ENCODE measurements around the gene ZBTB7A. TPM values are rescaled to one million over a fixed set of nuclear protein-coding genes. Genes with fewer than 3 reads are reported as not detected.

The ZBTB7A gene
- total RNA-seq, 1 donor from 2014 or later = 21.0 TPM

DNA sequence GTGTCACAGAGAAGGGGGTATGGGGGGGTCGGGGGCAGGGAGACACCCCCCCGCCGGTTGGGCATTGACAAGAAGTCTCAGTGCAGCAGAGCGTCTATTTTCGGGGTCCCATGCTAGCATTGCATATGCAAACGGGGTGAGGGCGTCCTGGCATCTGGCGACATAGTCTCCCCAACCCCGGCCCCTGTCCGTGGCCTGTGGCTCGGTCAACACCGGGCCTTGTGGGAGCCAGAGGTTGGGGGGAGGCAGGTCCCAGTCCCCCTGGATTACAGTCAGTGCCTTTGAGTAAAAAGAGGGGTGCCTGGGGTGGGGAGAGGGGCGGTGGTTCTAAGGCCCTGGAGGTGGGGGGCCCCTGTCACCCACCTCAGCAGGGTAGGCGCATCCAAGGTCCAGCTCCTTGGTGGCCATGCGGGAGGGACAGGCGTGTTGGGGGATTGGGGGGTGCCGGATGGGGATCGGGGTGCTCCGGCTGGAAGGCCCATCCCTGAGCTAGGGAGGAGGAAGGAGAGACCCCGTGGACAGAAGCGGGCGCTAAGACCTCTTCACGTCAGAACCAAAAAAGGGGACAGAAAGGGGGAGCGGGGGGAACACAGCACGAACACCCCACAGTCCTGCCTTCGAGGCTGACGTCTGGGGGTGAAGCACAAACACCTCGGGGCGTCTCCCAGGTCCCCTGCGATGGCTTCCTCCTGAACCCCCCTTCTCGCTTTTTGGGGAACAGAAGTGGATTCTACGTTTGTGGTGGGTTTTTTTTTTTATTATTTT lies 20.9 kb downstream of the ZBTB7A start:
- DNase-seq (ENCODE audit: extremely low spot score, unreplicated experiment) = no peak
- no peak overlapping the region for H3K4me3 Mint-ChIP-seq
- peaks cover 13% of the 10 kb centered on the region for H3K36me3 Mint-ChIP-seq
- H3K27ac Mint-ChIP-seq = no peak overlapping the region
- no peaks in the 10 kb centered on the region for H3K9me3 Mint-ChIP-seq
- H3K27me3 Mint-ChIP-seq = no peaks in the 10 kb centered on the region
- TF ChIP-seq, protein P1, sequence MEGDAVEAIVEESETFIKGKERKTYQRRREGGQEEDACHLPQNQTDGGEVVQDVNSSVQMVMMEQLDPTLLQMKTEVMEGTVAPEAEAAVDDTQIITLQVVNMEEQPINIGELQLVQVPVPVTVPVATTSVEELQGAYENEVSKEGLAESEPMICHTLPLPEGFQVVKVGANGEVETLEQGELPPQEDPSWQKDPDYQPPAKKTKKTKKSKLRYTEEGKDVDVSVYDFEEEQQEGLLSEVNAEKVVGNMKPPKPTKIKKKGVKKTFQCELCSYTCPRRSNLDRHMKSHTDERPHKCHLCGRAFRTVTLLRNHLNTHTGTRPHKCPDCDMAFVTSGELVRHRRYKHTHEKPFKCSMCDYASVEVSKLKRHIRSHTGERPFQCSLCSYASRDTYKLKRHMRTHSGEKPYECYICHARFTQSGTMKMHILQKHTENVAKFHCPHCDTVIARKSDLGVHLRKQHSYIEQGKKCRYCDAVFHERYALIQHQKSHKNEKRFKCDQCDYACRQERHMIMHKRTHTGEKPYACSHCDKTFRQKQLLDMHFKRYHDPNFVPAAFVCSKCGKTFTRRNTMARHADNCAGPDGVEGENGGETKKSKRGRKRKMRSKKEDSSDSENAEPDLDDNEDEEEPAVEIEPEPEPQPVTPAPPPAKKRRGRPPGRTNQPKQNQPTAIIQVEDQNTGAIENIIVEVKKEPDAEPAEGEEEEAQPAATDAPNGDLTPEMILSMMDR (conservative IDR thresholded peaks at IDR 0.05) = no peak
- peaks cover 5% of the 10 kb centered on the region for H3K4me1 Mint-ChIP-seq (ENCODE audit: unreplicated experiment)

DNA sequence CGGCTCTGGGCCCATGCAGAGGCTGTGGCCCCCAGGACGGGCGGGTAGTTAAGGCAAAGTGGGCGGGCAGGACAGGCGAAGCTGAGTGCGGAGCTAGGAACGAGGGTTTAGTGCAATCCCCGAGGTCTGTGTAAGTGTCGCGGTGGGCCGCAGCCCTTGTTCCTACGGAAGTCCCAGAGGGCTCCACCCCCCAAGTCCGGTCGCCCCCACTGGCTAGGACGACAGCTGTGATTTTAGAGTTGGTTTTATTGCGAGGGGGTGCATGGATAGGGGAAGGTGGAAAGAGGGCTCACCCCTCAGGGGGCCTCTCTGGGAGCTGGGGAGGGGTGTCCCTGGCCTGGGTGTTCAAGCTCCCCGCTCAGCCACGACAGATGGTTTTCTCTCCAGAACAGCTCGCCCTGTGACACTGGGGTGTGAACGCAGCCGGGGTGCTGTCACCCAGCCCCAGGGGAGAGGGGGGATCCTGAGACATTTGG lies 21.7 kb downstream of the ZBTB7A start:
- Mint-ChIP-seq H3K27me3 (no peaks in the 10 kb centered on the region), H3K9me3 (no peaks in the 10 kb centered on the region), H3K4me1 (ENCODE audit: unreplicated experiment) (no peaks in the 10 kb centered on the region), H3K4me3 (no peak overlapping the region), H3K27ac (no peak overlapping the region), H3K36me3 (peaks cover 13% of the 10 kb centered on the region)
- DNase-seq (ENCODE audit: extremely low spot score, unreplicated experiment) = no peak
- TF ChIP-seq, protein P1 (conservative IDR thresholded peaks at IDR 0.05) = no peak

DNA sequence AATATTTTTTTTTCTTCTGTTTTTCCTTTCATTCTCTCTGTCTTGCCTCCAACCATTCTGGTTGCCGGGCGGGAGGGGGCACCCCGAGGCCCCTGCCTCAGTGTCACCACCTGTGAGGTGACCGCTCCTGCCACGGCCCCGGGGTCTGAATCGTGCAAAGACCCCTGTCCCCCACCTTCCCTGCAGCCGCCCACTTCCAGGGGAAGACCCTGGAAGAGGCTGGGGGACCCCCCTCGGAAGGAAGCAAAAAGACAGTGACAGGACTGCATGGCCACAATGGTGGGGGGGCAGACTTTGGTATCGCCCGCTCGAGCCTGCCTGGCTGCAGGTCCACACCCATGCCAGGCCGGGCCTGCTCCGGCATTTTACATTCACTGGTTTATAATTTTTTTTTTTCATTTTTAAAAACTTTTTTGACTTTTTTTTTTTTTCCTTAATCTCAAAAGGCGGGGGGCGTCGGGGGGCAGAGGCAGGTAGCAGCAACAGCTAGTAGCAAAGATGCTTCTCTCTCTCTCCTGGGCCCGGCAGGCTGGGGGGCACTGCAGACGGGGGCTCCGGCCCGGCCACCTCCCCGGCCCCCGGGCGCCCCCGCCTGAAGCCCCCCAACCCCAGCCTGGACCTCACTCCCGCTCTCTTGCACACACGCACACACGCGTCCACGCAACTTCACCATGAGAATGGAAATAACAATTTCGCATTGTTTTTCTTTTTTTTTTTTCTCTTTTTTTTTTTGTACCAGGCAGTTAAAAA lies 22.6 kb downstream of the ZBTB7A start:
- H3K27me3 Mint-ChIP-seq = no peaks in the 10 kb centered on the region
- TF ChIP-seq, protein P1 (conservative IDR thresholded peaks at IDR 0.05) = no peak
- no peak overlapping the region for H3K4me3 Mint-ChIP-seq
- no peak for DNase-seq (ENCODE audit: extremely low spot score, unreplicated experiment)
- peaks cover 9% of the 10 kb centered on the region for H3K36me3 Mint-ChIP-seq
- peak overlapping the region; percentile 41 for H3K27ac Mint-ChIP-seq
- no peaks in the 10 kb centered on the region for H3K4me1 Mint-ChIP-seq (ENCODE audit: unreplicated experiment)
- no peaks in the 10 kb centered on the region for H3K9me3 Mint-ChIP-seq

DNA sequence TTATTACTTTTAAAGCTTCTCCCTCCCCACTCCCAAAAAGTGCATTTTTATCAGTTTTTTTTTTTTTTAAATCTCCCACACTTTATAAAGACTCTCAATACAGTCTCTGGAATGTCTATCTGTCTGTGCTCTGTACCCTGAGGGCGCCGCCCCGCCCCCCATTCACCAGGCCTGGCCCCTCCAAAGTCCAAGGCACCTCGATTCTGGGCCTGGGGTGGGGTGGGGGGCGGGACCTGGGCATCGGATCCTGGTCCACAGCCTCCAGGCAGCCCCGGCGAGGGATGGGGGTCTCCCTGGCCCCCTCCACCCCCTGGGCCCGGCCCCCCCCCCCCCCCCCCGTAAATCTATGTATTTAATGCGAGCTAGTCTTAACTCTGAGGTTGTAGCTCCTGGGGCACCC lies 23.3 kb downstream of the ZBTB7A start:
- H3K27me3 Mint-ChIP-seq = no peaks in the 10 kb centered on the region
- H3K27ac Mint-ChIP-seq = no peak overlapping the region
- H3K36me3 Mint-ChIP-seq = peaks cover 9% of the 10 kb centered on the region

DNA sequence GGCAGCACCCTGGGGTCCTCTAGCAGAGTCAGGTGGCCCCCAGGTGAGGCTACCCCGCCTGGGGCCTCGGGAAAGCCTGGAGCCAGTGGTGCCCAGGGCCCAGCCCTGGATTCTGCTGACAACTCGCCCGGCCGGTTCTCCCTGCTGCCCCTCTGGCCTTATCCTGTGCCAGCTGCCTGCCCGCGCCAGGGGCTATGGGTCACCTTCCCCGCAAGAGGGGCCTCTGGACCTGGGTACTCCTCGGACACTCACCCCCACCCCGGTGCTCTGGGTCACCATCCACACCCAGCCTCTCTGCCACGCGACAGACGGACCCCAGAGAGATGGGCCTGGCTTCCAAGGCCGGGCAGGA lies 24.0 kb downstream of the ZBTB7A start:
- Mint-ChIP-seq H3K9me3 (no peaks in the 10 kb centered on the region), H3K27me3 (no peaks in the 10 kb centered on the region), H3K36me3 (peaks cover 9% of the 10 kb centered on the region), H3K4me3 (no peak overlapping the region), H3K27ac (peak overlapping the region; percentile 61), H3K4me1 (ENCODE audit: unreplicated experiment) (no peaks in the 10 kb centered on the region)
- TF ChIP-seq, protein P1 (conservative IDR thresholded peaks at IDR 0.05) = no peak
- no peak for DNase-seq (ENCODE audit: extremely low spot score, unreplicated experiment)

More for the DNA sequence above, 23.3 kb downstream of the ZBTB7A start:
- no peaks in the 10 kb centered on the region for H3K4me1 Mint-ChIP-seq (ENCODE audit: unreplicated experiment)
- DNase-seq (ENCODE audit: extremely low spot score, unreplicated experiment) = no peak
- H3K9me3 Mint-ChIP-seq = no peaks in the 10 kb centered on the region
- TF ChIP-seq, protein P1 (conservative IDR thresholded peaks at IDR 0.05) = no peak
- no peak overlapping the region for H3K4me3 Mint-ChIP-seq

Data from type B pancreatic cell (in vitro differentiated cells).